Kasumi-1 (cell line): ENCODE data around the gene ZNF239.
"Not testable (repeated sequence)": the region's sequence is repeated elsewhere in the genome, so short reads cannot be mapped to it uniquely, and the experiment has no call there.

Experiments used
- DNase-seq, 2 experiments: peaks; one replicate each; lab custom pipeline; 2025; lab: John Stamatoyannopoulos, UW

Gene ZNF239

GRCh38 chr10:43574001-43574892 is at the start of gene ZNF239:
Gene ZNF239, minus strand, starts transcription at chr10:43574616. Its CDS starts 16,537 bp downstream, at chr10:43558079.
- DNase-seq: no peak

GRCh38 chr10:43623351-43623750 is 48.9 kb upstream of the ZNF239 start:
- DNase-seq: peak in 1 of 2 experiments; percentile 32

- DNase-seq: no peak
Measured at GRCh38 chr10:43622038-43622437, 47.6 kb upstream of the ZNF239 start.

GRCh38 chr10:43619368-43619767 is 45.0 kb upstream of the ZNF239 start:
- no peak for DNase-seq

GRCh38 chr10:43616697-43617370 is 42.4 kb upstream of the ZNF239 start:
- no peak for DNase-seq

- DNase-seq: no peak
Measured at GRCh38 chr10:43610636-43611035, 36.2 kb upstream of the ZNF239 start.

GRCh38 chr10:43607199-43607573 is 32.8 kb upstream of the ZNF239 start:
- DNase-seq: no peak

GRCh38 chr10:43606323-43607198 is 32.1 kb upstream of the ZNF239 start, which contains the start of gene ZNF485:
Gene ZNF485, plus strand, starts transcription at chr10:43606438. Its CDS starts 613 bp downstream, at chr10:43607051.
- peak; percentile 76 to 81 for DNase-seq

GRCh38 chr10:43605850-43606322 is 31.5 kb upstream of the ZNF239 start:
- DNase-seq: no peak

- not testable (repeated sequence) for DNase-seq
Measured at GRCh38 chr10:43601576-43601975, 27.2 kb upstream of the ZNF239 start.

- no peak for DNase-seq
Measured at GRCh38 chr10:43599333-43599732, 24.9 kb upstream of the ZNF239 start.

- no peak for DNase-seq
Measured at GRCh38 chr10:43598446-43598845, 24.0 kb upstream of the ZNF239 start.

- no peak for DNase-seq
Measured at GRCh38 chr10:43596546-43596945, 22.1 kb upstream of the ZNF239 start.

- peak; percentile 13 to 22 for DNase-seq
Measured at GRCh38 chr10:43595739-43596298, 21.4 kb upstream of the ZNF239 start.

GRCh38 chr10:43594944-43595589 is 20.7 kb upstream of the ZNF239 start:
- peak; percentile 56 to 59 for DNase-seq

GRCh38 chr10:43591303-43591904 is 17.0 kb upstream of the ZNF239 start:
- no peak for DNase-seq

- DNase-seq: not testable (repeated sequence)
Measured at GRCh38 chr10:43586730-43587115, 12.3 kb upstream of the ZNF239 start.

- DNase-seq: no peak
Measured at GRCh38 chr10:43585981-43586729, 11.7 kb upstream of the ZNF239 start.

- DNase-seq: no peak
Measured at GRCh38 chr10:43585046-43585445, 10.6 kb upstream of the ZNF239 start.

GRCh38 chr10:43584051-43584450 is 9.6 kb upstream of the ZNF239 start:
- DNase-seq: no peak
